Esophagus mucosa (tissue), 1 donor: Measurements from ENCODE around the gene HTT. TPM values are rescaled to one million over a fixed set of nuclear protein-coding genes. Genes with fewer than 3 reads are reported as not detected.

Experiments
- total RNA-seq: library from RNA; stranded (reverse); gene quantifications from one replicate; pipeline ENCODE4 v1.2.4, GENCODE V29; 2023
- donor health status: DM: yes; HTN: yes; CAD: no.

The HTT gene
- total RNA-seq, 1 donor from 2014 or later = 39.6 TPM

Other genes with a start within 250 kb of the HTT start
- 133 TPM for gene ADD1, start 230.8 kb upstream of the HTT start, total RNA-seq
- 28.7 TPM for gene NOP14, start 111.3 kb upstream of the HTT start, total RNA-seq
- gene GRK4, start 111.1 kb upstream of the HTT start, total RNA-seq = 2.0 TPM
- not detected for gene HTT-AS, start 143 bp upstream of the HTT start, total RNA-seq
- gene MSANTD1, start 174.5 kb downstream of the HTT start, total RNA-seq = 0.28 TPM
- 50.7 TPM for gene RGS12, start 218.3 kb downstream of the HTT start, total RNA-seq